IMR-90 (cell line): ENCODE data around the gene ALKBH2. TPM values are rescaled to one million over a fixed set of nuclear protein-coding genes. Genes with fewer than 3 reads are reported as not detected.

Experiments used
- ATAC-seq: fragments of 200-7000 bp; cut with Tn5 transposase; 2 replicates; pipeline ENCODE4 v1.9.1; 2020; ENCODE audit warnings: low read depth, mild to moderate bottlenecking, moderate library complexity
- BruUV-seq: library from RNA; stranded (reverse); fragments of 400-500 nt; replicated peaks from 2 replicates; lab custom pipeline; 2021; lab: Mats Ljungman, UMichigan
- CTCF ChIA-PET: fragments of 300-600 bp; formaldehyde crosslinking; extraction: SDS; loops from one replicate; lab custom pipeline; 2021; ENCODE audit warnings: antibody characterized with exemption; lab: Yijun Ruan, JAX
- POLR2A ChIA-PET: fragments of 300-600 bp; sonication (Branson Sonifier 250); formaldehyde crosslinking; loops from one replicate; lab custom pipeline; 2022; ENCODE audit warnings: antibody characterized with exemption; ENCODE audit not compliant: unreplicated experiment; lab: Charles Lee
- DNase-seq: peaks from one replicate; pipeline ENCODE4 v3.0.0; 2013
- H2AFZ ChIP-seq: replicated peaks from 2 replicates; pipeline ENCODE3; 2013; ENCODE audit warnings: low read length, mild to moderate bottlenecking; ENCODE audit not compliant: poor library complexity
- H2AK5ac ChIP-seq: 2 replicates; pipeline ENCODE4 v1.6.1; 2013; ENCODE audit warnings: low read depth, low read length, inconsistent platforms
- H2AK9ac ChIP-seq: replicated peaks from 2 replicates; pipeline ENCODE3; 2013; ENCODE audit warnings: mild to moderate bottlenecking, low read depth, low read length, moderate library complexity; ENCODE audit not compliant: poor library complexity
- H2BK120ac ChIP-seq: 2 replicates; pipeline ENCODE4 v1.6.1; 2013; ENCODE audit warnings: low read depth, low read length, inconsistent platforms
- H2BK15ac ChIP-seq: 3 replicates; pipeline ENCODE4 v1.6.1; 2013; ENCODE audit warnings: low read depth, low read length, inconsistent platforms
- H2BK20ac ChIP-seq: 2 replicates; pipeline ENCODE4 v1.6.1; 2013; ENCODE audit warnings: low read depth, mild to moderate bottlenecking, inconsistent platforms, low read length, moderate library complexity
- H2BK5ac ChIP-seq: 2 replicates; pipeline ENCODE4 v1.6.1; 2013; ENCODE audit warnings: mild to moderate bottlenecking, low read depth, low read length, inconsistent platforms; ENCODE audit not compliant: poor library complexity, severe bottlenecking
- H3K14ac ChIP-seq: replicated peaks from 2 replicates; pipeline ENCODE4 v1.6.1; 2013; ENCODE audit warnings: low read depth, low read length, inconsistent platforms
- H3K18ac ChIP-seq: 2 replicates; pipeline ENCODE4 v1.6.1; 2013; ENCODE audit warnings: low read depth, low read length, control low read depth
- H3K23ac ChIP-seq: 2 replicates; pipeline ENCODE4 v1.6.1; 2013; ENCODE audit warnings: low read depth, low read length, inconsistent platforms
- H3K27ac ChIP-seq: 2 replicates; pipeline ENCODE4 v1.5.1; 2013; ENCODE audit warnings: mild to moderate bottlenecking, control low read depth, low read length; ENCODE audit not compliant: insufficient read depth
- H3K27me3 ChIP-seq: 2 replicates; pipeline ENCODE4 v1.6.1; 2013; ENCODE audit warnings: low read length; ENCODE audit not compliant: control insufficient read depth, insufficient read depth
- H3K36me3 ChIP-seq: 2 replicates; pipeline ENCODE4 v1.6.1; 2013; ENCODE audit warnings: low read length, mixed read lengths; ENCODE audit not compliant: control insufficient read depth, insufficient read depth
- H3K4ac ChIP-seq: 2 replicates; pipeline ENCODE4 v1.6.1; 2013; ENCODE audit warnings: low read depth, low read length, inconsistent platforms
- H3K4me1 ChIP-seq: 2 replicates; pipeline ENCODE4 v1.6.1; 2013; ENCODE audit warnings: low read length, mixed read lengths; ENCODE audit not compliant: control insufficient read depth, insufficient read depth
- H3K4me2 ChIP-seq: 2 replicates; pipeline ENCODE4 v1.6.1; 2013; ENCODE audit warnings: low read depth, mild to moderate bottlenecking, control low read depth, low read length, moderate library complexity
- H3K4me3 ChIP-seq: 2 replicates; pipeline ENCODE4 v1.5.1; 2013; ENCODE audit warnings: low read depth, mild to moderate bottlenecking, control low read depth, low read length, moderate library complexity; ENCODE audit not compliant: insufficient read depth
- H3K56ac ChIP-seq: 2 replicates; pipeline ENCODE4 v1.6.1; 2013; ENCODE audit warnings: low read length, inconsistent platforms; ENCODE audit not compliant: insufficient read depth; ENCODE audit errors: extremely low read depth
- H3K79me1 ChIP-seq, 2 experiments: 2 replicates each; pipeline ENCODE4 v1.6.1; 2013; ENCODE audit warnings: low read length in 2 of 2, inconsistent platforms in 1 of 2, low read depth in 1 of 2
- H3K9ac ChIP-seq: 2 replicates; pipeline ENCODE4 v1.6.1; 2013; ENCODE audit warnings: low read depth, low read length, control low read depth
- H3K9me1 ChIP-seq: 2 replicates; pipeline ENCODE4 v1.6.1; 2013; ENCODE audit warnings: low read length, inconsistent platforms; ENCODE audit not compliant: insufficient read depth
- H3K9me3 ChIP-seq: 2 replicates; pipeline ENCODE4 v1.6.1; 2013; ENCODE audit warnings: low read length; ENCODE audit not compliant: control insufficient read depth, insufficient read depth
- H4K20me1 ChIP-seq: 2 replicates; pipeline ENCODE4 v1.6.1; 2013; ENCODE audit warnings: low read length, inconsistent platforms; ENCODE audit not compliant: insufficient read depth
- H4K5ac ChIP-seq: 2 replicates; pipeline ENCODE4 v1.6.1; 2013; ENCODE audit warnings: mild to moderate bottlenecking, low read depth, low read length, control low read depth
- H4K8ac ChIP-seq, 2 experiments: 2 replicates each; pipeline ENCODE4 v1.6.1; 2013; ENCODE audit warnings: low read depth in 2 of 2, low read length in 2 of 2, control low read depth in 1 of 2, inconsistent platforms in 1 of 2
- H4K91ac ChIP-seq: 2 replicates; pipeline ENCODE4 v1.6.1; 2013; ENCODE audit warnings: low read depth, low read length, inconsistent platforms; ENCODE audit not compliant: insufficient read depth
- BHLHE40 ChIP-seq: fragments of 150-350 bp; IDR thresholded peaks from 2 replicates; pipeline ENCODE4 v1.6.1; 2016; ENCODE audit warnings: mild to moderate bottlenecking, low read depth, low read length
- CEBPB ChIP-seq: IDR thresholded peaks from 2 replicates; pipeline ENCODE4 v1.6.1; 2012; ENCODE audit warnings: low read depth, low read length, improper control_type of control experiment
- CHD1 ChIP-seq: IDR thresholded peaks from 2 replicates; pipeline ENCODE4 v1.6.1; 2012; ENCODE audit warnings: low read depth, low read length, improper control_type of control experiment
- FOS ChIP-seq: fragments of 150-350 bp; IDR thresholded peaks from 2 replicates; pipeline ENCODE4 v1.6.1; 2016; ENCODE audit warnings: low read depth, low read length
- MAFK ChIP-seq: IDR thresholded peaks from 2 replicates; pipeline ENCODE4 v1.6.1; 2012; ENCODE audit warnings: low read depth, low read length, improper control_type of control experiment
- MAZ ChIP-seq: IDR thresholded peaks from 2 replicates; pipeline ENCODE4 v1.6.1; 2012; ENCODE audit warnings: low read depth, mild to moderate bottlenecking, low read length, improper control_type of control experiment, moderate library complexity, borderline replicate concordance
- MXI1 ChIP-seq: IDR thresholded peaks from 2 replicates; pipeline ENCODE4 v1.6.1; 2012; ENCODE audit warnings: low read depth, mild to moderate bottlenecking, low read length, moderate library complexity, borderline replicate concordance
- NFE2L2 ChIP-seq: fragments of 150-350 bp; IDR thresholded peaks from 2 replicates; pipeline ENCODE4 v1.6.1; 2016; ENCODE audit warnings: low read depth, mild to moderate bottlenecking, low read length
- POLR2A ChIP-seq: IDR thresholded peaks from 2 replicates; pipeline ENCODE4 v1.6.1; 2012; ENCODE audit warnings: mild to moderate bottlenecking, low read depth, low read length
- RAD21 ChIP-seq: IDR thresholded peaks from 2 replicates; pipeline ENCODE4 v1.6.1; 2012; ENCODE audit warnings: low read length, improper control_type of control experiment
- RFX5 ChIP-seq: IDR thresholded peaks from 2 replicates; pipeline ENCODE4 v1.8.0; 2012; ENCODE audit warnings: low read depth, mild to moderate bottlenecking, low read length, moderate library complexity
- SMC3 ChIP-seq: fragments of 150-350 bp; IDR thresholded peaks from 2 replicates; pipeline ENCODE4 v1.6.1; 2016; ENCODE audit warnings: low read depth, mild to moderate bottlenecking, antibody characterized with exemption, low read length, moderate library complexity
- USF2 ChIP-seq: fragments of 150-350 bp; IDR thresholded peaks from 2 replicates; pipeline ENCODE4 v1.6.1; 2017; ENCODE audit warnings: mild to moderate bottlenecking, antibody characterized with exemption, low read length, low read depth
- WGBS, 2 experiments: methylation state at CpG; one replicate each; pipeline versions ENCODE4 v1.1.5 to v1.1.7; 2013; ENCODE audit warnings: missing lambda C conversion rate in 2 of 2; ENCODE audit not compliant: insufficient read length in 1 of 2; ENCODE audit errors: extremely low coverage in 2 of 2; 5-methylcytosine and 5-hydroxymethylcytosine counted together
- dilution Hi-C: fragments of 300-500 bp; cut with HindIII; formaldehyde crosslinking; loops from one replicate; pipeline ENCODE4 v1.14.3; 2018; ENCODE audit warnings: low sequenced_read_pairs; ENCODE audit not compliant: unreplicated experiment
- in situ Hi-C: fragments of 300-500 bp; cut with MboI; formaldehyde crosslinking; loops from 3 replicates; pipeline ENCODE4 v1.14.3; 2019; ENCODE audit warnings: low sequenced_read_pairs, inconsistent platforms, mixed read lengths
- intact Hi-C: fragments of 100-400 bp; cut with micrococcal nuclease; formaldehyde crosslinking; loops from 2 replicates; pipeline ENCODE4 v1.10.0; 2022
- polyA plus RNA-seq, 3 experiments: library from polyadenylated mRNA; depleted of rRNA; stranded (reverse); fragments of >200 nt; gene quantifications; 2 replicates each; pipeline ENCODE4 v1.2.3, GENCODE V29; 2012; ENCODE audit warnings: low replicate concordance in 1 of 3
- total RNA-seq: library from RNA; depleted of rRNA; stranded (reverse); fragments of >200 nt; gene quantifications from 2 replicates; pipeline ENCODE4 v1.2.3, GENCODE V29; 2012
- TF ChIP-seq, protein P1 (sequence below): conservative IDR thresholded peaks from 2 replicates; pipeline ENCODE4 v1.5.1; 2012; ENCODE audit warnings: mild to moderate bottlenecking, low read depth, low read length, improper control_type of control experiment
- TF ChIP-seq, protein P2 (sequence below): fragments of 150-350 bp; IDR thresholded peaks from 2 replicates; pipeline ENCODE4 v1.6.1; 2016; ENCODE audit warnings: low read depth, mild to moderate bottlenecking, low read length, moderate library complexity, borderline replicate concordance

ALKBH2 gene
- total and polyA plus RNA-seq, 2 of the 4 experiments (the other 2 are of a cell fraction), result 14.9 to 17.8 TPM

GRCh38 chr12:109134186-109134917, 41.1 kb upstream of the ALKBH2 start:
- DNase-seq (no peak), ATAC-seq (peak; percentile 82)
- Histone ChIP-seq H3K27ac (no peak overlapping the region), H3K9ac (no peak overlapping the region), H2BK120ac (no peak overlapping the region), H4K91ac (no peak overlapping the region), H3K14ac (no peak overlapping the region), H3K4me1 (peaks cover 4% of the 10 kb centered on the region; the same call in 1 of the 2 replicates), H2BK20ac (no peak overlapping the region), H3K18ac (no peak overlapping the region), H2BK15ac (no peak overlapping the region), H3K27me3 (peaks cover 6% of the 10 kb centered on the region), H2AFZ (no peak overlapping the region), H4K20me1 (no peaks in the 10 kb centered on the region), H3K4me2 (no peak overlapping the region), H3K9me1 (no peaks in the 10 kb centered on the region), H2BK5ac (no peak overlapping the region), H3K56ac (no peak overlapping the region), H3K4ac (no peak overlapping the region), H4K8ac (no peak overlapping the region), H2AK9ac (peak overlapping the region; percentile 81), H3K36me3 (no peaks in the 10 kb centered on the region), H4K5ac (no peak overlapping the region), H3K23ac (no peak overlapping the region), H3K79me1 (no peaks in the 10 kb centered on the region), H3K9me3 (no peaks in the 10 kb centered on the region), H3K4me3 (no peak overlapping the region), H2AK5ac (no peak overlapping the region)
- WGBS, 2 experiments, result 0% methylated on average over 1 of the region's 6 CpGs; no CpG with 5 or more reads in 1 of the 2 experiments
- in situ Hi-C loops, result no loop called here
- ChIA-PET POLR2A (no interaction called here), CTCF (interaction anchor here (0.9 to 1.1 kb wide), 2 partner anchors 10 to 23 kb away, joined by 3 read pairs; no protein-coding TSS in a partner anchor)
- intact Hi-C loops, result loop anchor here (1.0 to 2.0 kb wide), 2 partner anchors 121 to 250 kb away; no protein-coding TSS in a partner anchor
- dilution Hi-C loops, result no loop called here
- BruUV-seq, result no TSS peak
- TF ChIP-seq CEBPB (no peak), POLR2A (no peak), CHD1 (no peak), MAZ (no peak), RAD21 (peak; percentile 36), MAFK (no peak), RFX5 (no peak), SMC3 (peak; percentile 39), MXI1 (no peak), USF2 (no peak), NFE2L2 (no peak), FOS (no peak), BHLHE40 (no peak)
- TF ChIP-seq, protein P1, sequence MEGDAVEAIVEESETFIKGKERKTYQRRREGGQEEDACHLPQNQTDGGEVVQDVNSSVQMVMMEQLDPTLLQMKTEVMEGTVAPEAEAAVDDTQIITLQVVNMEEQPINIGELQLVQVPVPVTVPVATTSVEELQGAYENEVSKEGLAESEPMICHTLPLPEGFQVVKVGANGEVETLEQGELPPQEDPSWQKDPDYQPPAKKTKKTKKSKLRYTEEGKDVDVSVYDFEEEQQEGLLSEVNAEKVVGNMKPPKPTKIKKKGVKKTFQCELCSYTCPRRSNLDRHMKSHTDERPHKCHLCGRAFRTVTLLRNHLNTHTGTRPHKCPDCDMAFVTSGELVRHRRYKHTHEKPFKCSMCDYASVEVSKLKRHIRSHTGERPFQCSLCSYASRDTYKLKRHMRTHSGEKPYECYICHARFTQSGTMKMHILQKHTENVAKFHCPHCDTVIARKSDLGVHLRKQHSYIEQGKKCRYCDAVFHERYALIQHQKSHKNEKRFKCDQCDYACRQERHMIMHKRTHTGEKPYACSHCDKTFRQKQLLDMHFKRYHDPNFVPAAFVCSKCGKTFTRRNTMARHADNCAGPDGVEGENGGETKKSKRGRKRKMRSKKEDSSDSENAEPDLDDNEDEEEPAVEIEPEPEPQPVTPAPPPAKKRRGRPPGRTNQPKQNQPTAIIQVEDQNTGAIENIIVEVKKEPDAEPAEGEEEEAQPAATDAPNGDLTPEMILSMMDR, result peak; percentile 38
- TF ChIP-seq, protein P2, sequence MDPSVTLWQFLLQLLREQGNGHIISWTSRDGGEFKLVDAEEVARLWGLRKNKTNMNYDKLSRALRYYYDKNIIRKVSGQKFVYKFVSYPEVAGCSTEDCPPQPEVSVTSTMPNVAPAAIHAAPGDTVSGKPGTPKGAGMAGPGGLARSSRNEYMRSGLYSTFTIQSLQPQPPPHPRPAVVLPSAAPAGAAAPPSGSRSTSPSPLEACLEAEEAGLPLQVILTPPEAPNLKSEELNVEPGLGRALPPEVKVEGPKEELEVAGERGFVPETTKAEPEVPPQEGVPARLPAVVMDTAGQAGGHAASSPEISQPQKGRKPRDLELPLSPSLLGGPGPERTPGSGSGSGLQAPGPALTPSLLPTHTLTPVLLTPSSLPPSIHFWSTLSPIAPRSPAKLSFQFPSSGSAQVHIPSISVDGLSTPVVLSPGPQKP, result no peak
